HCT116 (cell line): ENCODE results near the gene NMUR1. TPM values are rescaled to one million over a fixed set of nuclear protein-coding genes. Genes with fewer than 3 reads are reported as not detected.

Experiments
- ATAC-seq: fragments of 200-7000 bp; cut with Tn5 transposase; 2 replicates; pipeline ENCODE4 v1.9.1; 2020; ENCODE audit warnings: mild to moderate bottlenecking, moderate library complexity
- BruUV-seq: library from RNA; stranded (reverse); fragments of 400-500 nt; replicated peaks from 2 replicates; lab custom pipeline; 2021; lab: Mats Ljungman, UMichigan
- CTCF ChIA-PET: fragments of 300-600 bp; sonication (Branson Sonifier 250); formaldehyde crosslinking; loops from one replicate; lab custom pipeline; 2021; ENCODE audit warnings: antibody characterized with exemption; lab: Charles Lee
- POLR2A ChIA-PET: fragments of 300-600, 350-600 bp; sonication (Branson Sonifier 250); formaldehyde crosslinking; loops from one replicate; lab custom pipeline; 2021; ENCODE audit warnings: antibody characterized with exemption; lab: Charles Lee
- RAD21 ChIA-PET, 2 experiments: fragments of 300-600 bp; sonication (Branson Sonifier 250); formaldehyde crosslinking; loops; one replicate each; lab custom pipeline; 2023; ENCODE audit warnings: low total read pairs in 2 of 2; ENCODE audit not compliant: uncharacterized antibody in 2 of 2, unreplicated experiment in 2 of 2, low non-redundant PET in 1 of 2; lab: Charles Lee
- DNase-seq: peaks from one replicate; pipeline ENCODE4 v3.0.0-alpha.2; 2010; ENCODE audit warnings: low read depth, low spot score
- H2AFZ ChIP-seq: fragments of 200-600 bp; shearing (Covaris generic), sonication (generic); 2 replicates; pipeline ENCODE4 v1.6.1; 2017; ENCODE audit warnings: low read depth, mixed run types, mixed read lengths, antibody characterized with exemption, low read length; ENCODE audit not compliant: poor library complexity, severe bottlenecking
- H3K27ac ChIP-seq: 2 replicates; pipeline ENCODE4 v1.5.1; 2012; ENCODE audit warnings: low read depth, low read length
- H3K27me3 ChIP-seq: fragments of 200-600 bp; sonication (generic); 2 replicates; pipeline ENCODE4 v1.6.1; 2016; ENCODE audit warnings: mixed run types, low read length, mixed read lengths; ENCODE audit not compliant: insufficient read depth
- H3K36me3 ChIP-seq, 2 experiments: fragments of 200-500 bp in 1 of 2; fragments of 200-600 bp in 1 of 2; sonication (Bioruptor generic) in 1 of 2; sonication (generic) in 1 of 2; 2 replicates each; pipeline versions ENCODE4 v1.5.1 to v1.6.1; 2014 to 2016; ENCODE audit warnings: low read length in 2 of 2, inconsistent platforms in 1 of 2, mixed read lengths in 1 of 2, mixed run types in 1 of 2; ENCODE audit not compliant: insufficient read depth in 2 of 2, control insufficient read depth in 1 of 2
- H3K4me1 ChIP-seq, 2 experiments: fragments of 200-600 bp in 1 of 2; sonication (generic) in 1 of 2; 2 replicates each; pipeline versions ENCODE4 v1.5.1 to v1.6.1; 2012 to 2017; ENCODE audit warnings: low read length in 2 of 2, inconsistent platforms in 1 of 2, mild to moderate bottlenecking in 1 of 2, mixed read lengths in 1 of 2, mixed run types in 1 of 2, moderate library complexity in 1 of 2; ENCODE audit not compliant: insufficient read depth in 2 of 2, control insufficient read depth in 1 of 2
- H3K4me2 ChIP-seq: fragments of 200-600 bp; sonication (generic); 2 replicates; pipeline ENCODE4 v1.6.1; 2017; ENCODE audit warnings: mixed run types, low read length, mixed read lengths
- H3K4me3 ChIP-seq, 2 experiments: fragments of 200-600 bp in 1 of 2; sonication (generic) in 1 of 2; replicated peaks in 1 of 2; 2 replicates each; pipeline ENCODE4 v1.5.1; 2011 to 2016; ENCODE audit warnings: low read length in 2 of 2, control low read depth in 1 of 2, low read depth in 1 of 2, mild to moderate bottlenecking in 1 of 2, mixed read lengths in 1 of 2, mixed run types in 1 of 2
- H3K79me2 ChIP-seq: fragments of 200-600 bp; sonication (generic); 2 replicates; pipeline ENCODE4 v1.6.1; 2017; ENCODE audit warnings: mild to moderate bottlenecking, mixed run types, low read length, moderate library complexity, mixed read lengths; ENCODE audit not compliant: insufficient read depth
- H3K9ac ChIP-seq: fragments of 200-600 bp; sonication (generic); 2 replicates; pipeline ENCODE4 v1.6.1; 2016; ENCODE audit warnings: low read length, mixed read lengths
- H3K9me2 ChIP-seq: fragments of 200-600 bp; sonication (generic), shearing (Covaris generic); 2 replicates; pipeline ENCODE4 v1.6.1; 2017; ENCODE audit warnings: mixed run types, mild to moderate bottlenecking, moderate library complexity; ENCODE audit not compliant: insufficient read depth
- H3K9me3 ChIP-seq, 2 experiments: fragments of 200-500 bp in 1 of 2; fragments of 200-600 bp in 1 of 2; sonication (Bioruptor generic) in 1 of 2; sonication (generic) in 1 of 2; 2 replicates each; pipeline ENCODE4 v1.6.1; 2014 to 2017; ENCODE audit warnings: low read length in 2 of 2, mixed read lengths in 2 of 2, inconsistent platforms in 1 of 2, low read depth in 1 of 2, mild to moderate bottlenecking in 1 of 2, mixed run types in 1 of 2, moderate library complexity in 1 of 2; ENCODE audit not compliant: control insufficient read depth in 1 of 2, insufficient read depth in 1 of 2
- H4K20me1 ChIP-seq: fragments of 200-600 bp; sonication (generic), shearing (Covaris generic); 2 replicates; pipeline ENCODE4 v1.6.1; 2017; ENCODE audit warnings: mixed run types, mild to moderate bottlenecking, moderate library complexity; ENCODE audit not compliant: insufficient read depth
- CBX3 ChIP-seq: IDR thresholded peaks from 2 replicates; pipeline ENCODE4 v1.6.1; 2012; ENCODE audit warnings: low read depth
- EGR1 ChIP-seq: IDR thresholded peaks from 2 replicates; pipeline ENCODE4 v1.6.1; 2012; ENCODE audit warnings: low read depth
- ELF1 ChIP-seq: IDR thresholded peaks from 2 replicates; pipeline ENCODE4 v1.6.1; 2012; ENCODE audit warnings: low read depth, borderline replicate concordance
- EZH2phosphoT487 ChIP-seq: fragments of 200-600 bp; IDR thresholded peaks from 2 replicates; pipeline ENCODE4 v1.6.1; 2018; ENCODE audit warnings: antibody characterized with exemption, borderline replicate concordance
- JUND ChIP-seq: IDR thresholded peaks from 2 replicates; pipeline ENCODE4 v1.6.1; 2012
- MAX ChIP-seq: IDR thresholded peaks from 2 replicates; pipeline ENCODE4 v1.6.1; 2012
- POLR2A ChIP-seq: IDR thresholded peaks from 2 replicates; pipeline ENCODE4 v1.7.0; 2011; ENCODE audit warnings: borderline replicate concordance; ENCODE audit not compliant: insufficient read depth, insufficient read length; ENCODE audit errors: extremely low read depth
- POLR2AphosphoS5 ChIP-seq: IDR thresholded peaks from 2 replicates; pipeline ENCODE4 v1.6.1; 2011; ENCODE audit warnings: mild to moderate bottlenecking, low read depth, low read length, moderate library complexity
- RAD21 ChIP-seq: IDR thresholded peaks from 2 replicates; pipeline ENCODE4 v1.6.1; 2012; ENCODE audit warnings: low read depth, mild to moderate bottlenecking
- SIN3A ChIP-seq: IDR thresholded peaks from 2 replicates; pipeline ENCODE4 v1.6.1; 2012; ENCODE audit warnings: low read depth
- SP1 ChIP-seq: IDR thresholded peaks from 2 replicates; pipeline ENCODE4 v1.6.1; 2012; ENCODE audit warnings: low read depth
- SRF ChIP-seq: IDR thresholded peaks from 2 replicates; pipeline ENCODE4 v1.6.1; 2012; ENCODE audit warnings: low read depth
- TCF7L2 ChIP-seq: IDR thresholded peaks from 2 replicates; pipeline ENCODE4 v1.7.0; 2011; ENCODE audit warnings: borderline replicate concordance, inconsistent platforms; ENCODE audit not compliant: insufficient read depth, insufficient read length; ENCODE audit errors: extremely low read depth
- YY1 ChIP-seq: IDR thresholded peaks from 2 replicates; pipeline ENCODE4 v1.6.1; 2011; ENCODE audit warnings: low read length, low read depth, moderate library complexity, mild to moderate bottlenecking; ENCODE audit not compliant: insufficient replicate concordance; ENCODE audit errors: extremely low read depth
- ZFX ChIP-seq: fragments of 450-650 bp; IDR thresholded peaks from 2 replicates; pipeline ENCODE4 v1.6.1; 2017
- intact Hi-C: fragments of 100-400 bp; cut with micrococcal nuclease; formaldehyde crosslinking; loops from 2 replicates; pipeline ENCODE4 v1.10.0; 2022
- total RNA-seq: library from RNA; stranded (reverse); gene quantifications from one replicate; pipeline ENCODE4 v1.2.1, GENCODE V29; 2021; ENCODE audit not compliant: unreplicated experiment
- TF ChIP-seq, protein P1 (sequence below): IDR thresholded peaks from 2 replicates; pipeline ENCODE4 v1.6.1; 2012; ENCODE audit warnings: low read depth
- TF ChIP-seq, protein P2 (sequence below): IDR thresholded peaks from 2 replicates; pipeline ENCODE4 v1.6.1; 2012

Gene NMUR1
- total RNA-seq, 1 experiment from 2014 or later = not detected

- Histone ChIP-seq H3K27me3 (no peaks in the 10 kb centered on the region), H3K9ac (no peak overlapping the region), H3K9me2 (no peaks in the 10 kb centered on the region), H3K4me3 (no peak overlapping the region), H4K20me1 (no peaks in the 10 kb centered on the region), H2AFZ (no peak overlapping the region), H3K79me2 (no peaks in the 10 kb centered on the region), H3K27ac (no peak overlapping the region), H3K9me3 (no peaks in the 10 kb centered on the region), H3K4me1 (peaks cover 0 to 8% of the 10 kb centered on the region in 2 experiments; a peak in 2 of 4 replicates), H3K4me2 (no peak overlapping the region), H3K36me3 (no peaks in the 10 kb centered on the region)
- ATAC-seq (no peak), DNase-seq (no peak)
- no peak for TF ChIP-seq POLR2AphosphoS5
- TF ChIP-seq RAD21 = no peak
- no peak for TF ChIP-seq SRF
- TF ChIP-seq EGR1 = no peak
- no peak for TF ChIP-seq ELF1
- no peak for TF ChIP-seq SIN3A
- TF ChIP-seq YY1 = no peak
- TF ChIP-seq, protein P1, sequence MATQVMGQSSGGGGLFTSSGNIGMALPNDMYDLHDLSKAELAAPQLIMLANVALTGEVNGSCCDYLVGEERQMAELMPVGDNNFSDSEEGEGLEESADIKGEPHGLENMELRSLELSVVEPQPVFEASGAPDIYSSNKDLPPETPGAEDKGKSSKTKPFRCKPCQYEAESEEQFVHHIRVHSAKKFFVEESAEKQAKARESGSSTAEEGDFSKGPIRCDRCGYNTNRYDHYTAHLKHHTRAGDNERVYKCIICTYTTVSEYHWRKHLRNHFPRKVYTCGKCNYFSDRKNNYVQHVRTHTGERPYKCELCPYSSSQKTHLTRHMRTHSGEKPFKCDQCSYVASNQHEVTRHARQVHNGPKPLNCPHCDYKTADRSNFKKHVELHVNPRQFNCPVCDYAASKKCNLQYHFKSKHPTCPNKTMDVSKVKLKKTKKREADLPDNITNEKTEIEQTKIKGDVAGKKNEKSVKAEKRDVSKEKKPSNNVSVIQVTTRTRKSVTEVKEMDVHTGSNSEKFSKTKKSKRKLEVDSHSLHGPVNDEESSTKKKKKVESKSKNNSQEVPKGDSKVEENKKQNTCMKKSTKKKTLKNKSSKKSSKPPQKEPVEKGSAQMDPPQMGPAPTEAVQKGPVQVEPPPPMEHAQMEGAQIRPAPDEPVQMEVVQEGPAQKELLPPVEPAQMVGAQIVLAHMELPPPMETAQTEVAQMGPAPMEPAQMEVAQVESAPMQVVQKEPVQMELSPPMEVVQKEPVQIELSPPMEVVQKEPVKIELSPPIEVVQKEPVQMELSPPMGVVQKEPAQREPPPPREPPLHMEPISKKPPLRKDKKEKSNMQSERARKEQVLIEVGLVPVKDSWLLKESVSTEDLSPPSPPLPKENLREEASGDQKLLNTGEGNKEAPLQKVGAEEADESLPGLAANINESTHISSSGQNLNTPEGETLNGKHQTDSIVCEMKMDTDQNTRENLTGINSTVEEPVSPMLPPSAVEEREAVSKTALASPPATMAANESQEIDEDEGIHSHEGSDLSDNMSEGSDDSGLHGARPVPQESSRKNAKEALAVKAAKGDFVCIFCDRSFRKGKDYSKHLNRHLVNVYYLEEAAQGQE = no peak
- no peak for TF ChIP-seq JUND
- TF ChIP-seq CBX3 = no peak
- TF ChIP-seq POLR2A = no peak
- no peak for TF ChIP-seq EZH2phosphoT487
- TF ChIP-seq ZFX = no peak
- no peak for TF ChIP-seq TCF7L2
- TF ChIP-seq, protein P2, sequence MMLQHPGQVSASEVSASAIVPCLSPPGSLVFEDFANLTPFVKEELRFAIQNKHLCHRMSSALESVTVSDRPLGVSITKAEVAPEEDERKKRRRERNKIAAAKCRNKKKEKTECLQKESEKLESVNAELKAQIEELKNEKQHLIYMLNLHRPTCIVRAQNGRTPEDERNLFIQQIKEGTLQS = no peak
- TF ChIP-seq SP1 = no peak
- TF ChIP-seq MAX = no peak
- CTCF ChIA-PET = no interaction called here
- POLR2A ChIA-PET = no interaction called here
- intact Hi-C loops = no loop called here
- RAD21 ChIA-PET = no interaction called here
- no TSS peak for BruUV-seq
Observed at GRCh38 chr2:231527955-231528635, 2.1 kb downstream of the NMUR1 start.
